Keratinocyte (primary cell): ENCODE results near the gene NDUFAF5.

Experiments
- CTCF ChIP-seq, 3 experiments: IDR thresholded peaks in 1 of 3; conservative IDR thresholded peaks in 1 of 3; optimal IDR thresholded peaks in 1 of 3; 2 replicates in 2 of 3; 3 replicates in 1 of 3; pipeline versions ENCODE3 to v1.5.1; 2011; ENCODE audit warnings: low read length in 3 of 3, mild to moderate bottlenecking in 3 of 3, moderate library complexity in 2 of 3, control low read depth in 1 of 3, inconsistent platforms in 1 of 3; ENCODE audit not compliant: insufficient read depth in 2 of 3; ENCODE audit errors: extremely low read depth in 1 of 3
- EZH2 ChIP-seq: IDR thresholded peaks from one replicate; pipeline ENCODE4 v1.6.1; 2012; ENCODE audit warnings: inconsistent platforms, mild to moderate bottlenecking, low read length, moderate library complexity

- no peak for TF ChIP-seq CTCF (optimal IDR thresholded peaks at IDR 0.05 in 1 of 3, IDR thresholded peaks at IDR 0.05 in 1 of 3, conservative IDR thresholded peaks at IDR 0.05 in 1 of 3; ENCODE audit: extremely low read depth in 1 of 3, insufficient read depth in 2 of 3, low read length in 3 of 3)
- TF ChIP-seq EZH2, result no peak
These were observed 37.6 kb downstream of the NDUFAF5 start for GRCh38 chr20:13822459-13822858.
